Ecto neural progenitor cell (in vitro differentiated cells): ENCODE results near the gene ISL2.

Source experiments
- DNase-seq: peaks from one replicate; pipeline ENCODE4 v3.0.0-alpha.2; 2018; ENCODE audit warnings: low spot score

ISL2 gene

GRCh38 chr15:76377217-76377616 is 40.6 kb downstream of the ISL2 start:
- DNase-seq: no peak

GRCh38 chr15:76377751-76378150 is 41.2 kb downstream of the ISL2 start:
- no peak for DNase-seq

GRCh38 chr15:76378691-76379090 is 42.1 kb downstream of the ISL2 start:
- no peak for DNase-seq

- no peak for DNase-seq
Measured at GRCh38 chr15:76380249-76380648, 43.7 kb downstream of the ISL2 start.

- no peak for DNase-seq
Measured at GRCh38 chr15:76381366-76381765, 44.8 kb downstream of the ISL2 start.

- DNase-seq: no peak
Measured at GRCh38 chr15:76382987-76383728, 46.6 kb downstream of the ISL2 start.

- DNase-seq: no peak
Measured at GRCh38 chr15:76384409-76384808, 47.8 kb downstream of the ISL2 start.

- DNase-seq: no peak
Measured at GRCh38 chr15:76386178-76386577, 49.6 kb downstream of the ISL2 start.

GRCh38 chr15:76386926-76387325 is 50.4 kb downstream of the ISL2 start:
- no peak for DNase-seq

GRCh38 chr15:76390571-76390970 is 54.0 kb downstream of the ISL2 start:
- DNase-seq: no peak

GRCh38 chr15:76391309-76391708 is 54.7 kb downstream of the ISL2 start:
- DNase-seq: no peak

GRCh38 chr15:76391847-76392246 is 55.3 kb downstream of the ISL2 start:
- no peak for DNase-seq
